ENCODE measurements around the gene PDE12. TPM values are rescaled to one million over a fixed set of nuclear protein-coding genes. Genes with fewer than 3 reads are reported as not detected.

PDE12 gene
- 10 to 100 TPM; 10.5 to 20.1 (median 16.9) TPM for total RNA-seq

GRCh38 chr3:57555738-57556458 is at the start of gene PDE12:
PDE12 (plus strand) TSS chr3:57556274; CDS start chr3:57556380, 106 bp downstream.
- H3K36me3 ChIP-seq = peaks cover 0 to 24% (median 0%) of the 10 kb centered on the region in 3 donors
- peak within 1 kb of the TSS; percentile 75 to 99 (median 88) for H3K4me3 ChIP-seq
- DNase-seq (ENCODE audit: low spot score in 2 of 2) = peak; percentile 64 to 77
- peak within 1 kb of the TSS; percentile 66 to 94 (median 83) for H3K27ac ChIP-seq
- WGBS, 2 donors = 1 to 2% methylated on average over 34 to 38 of the region's 54 CpGs
- H3K4me1 ChIP-seq = peaks cover 0 to 41% (median 17%) of the 10 kb centered on the region in 4 donors
- TF ChIP-seq, protein P1, sequence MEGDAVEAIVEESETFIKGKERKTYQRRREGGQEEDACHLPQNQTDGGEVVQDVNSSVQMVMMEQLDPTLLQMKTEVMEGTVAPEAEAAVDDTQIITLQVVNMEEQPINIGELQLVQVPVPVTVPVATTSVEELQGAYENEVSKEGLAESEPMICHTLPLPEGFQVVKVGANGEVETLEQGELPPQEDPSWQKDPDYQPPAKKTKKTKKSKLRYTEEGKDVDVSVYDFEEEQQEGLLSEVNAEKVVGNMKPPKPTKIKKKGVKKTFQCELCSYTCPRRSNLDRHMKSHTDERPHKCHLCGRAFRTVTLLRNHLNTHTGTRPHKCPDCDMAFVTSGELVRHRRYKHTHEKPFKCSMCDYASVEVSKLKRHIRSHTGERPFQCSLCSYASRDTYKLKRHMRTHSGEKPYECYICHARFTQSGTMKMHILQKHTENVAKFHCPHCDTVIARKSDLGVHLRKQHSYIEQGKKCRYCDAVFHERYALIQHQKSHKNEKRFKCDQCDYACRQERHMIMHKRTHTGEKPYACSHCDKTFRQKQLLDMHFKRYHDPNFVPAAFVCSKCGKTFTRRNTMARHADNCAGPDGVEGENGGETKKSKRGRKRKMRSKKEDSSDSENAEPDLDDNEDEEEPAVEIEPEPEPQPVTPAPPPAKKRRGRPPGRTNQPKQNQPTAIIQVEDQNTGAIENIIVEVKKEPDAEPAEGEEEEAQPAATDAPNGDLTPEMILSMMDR (IDR thresholded peaks at IDR 0.05) = peak in 1 of 5 experiments; percentile 45
- TF ChIP-seq POLR2A (IDR thresholded peaks at IDR 0.05) (peak in 1 of 2 donors; percentile 47), EP300 (IDR thresholded peaks at IDR 0.05) (peak in 1 of 2 donors; percentile 96)
- no peaks in the 10 kb centered on the region for H3K9me3 ChIP-seq
- no peaks in the 10 kb centered on the region for H3K27me3 ChIP-seq

GRCh38 chr3:57512166-57512565 is 43.9 kb upstream of the PDE12 start:
- WGBS, 2 donors = 40 to 57% methylated on average over 2 of the region's 2 CpGs
- no peak for DNase-seq (ENCODE audit: low spot score in 2 of 2)

GRCh38 chr3:57518276-57518915 is 37.7 kb upstream of the PDE12 start:
- TF ChIP-seq EP300 (IDR thresholded peaks at IDR 0.05) (no peak), POLR2A (IDR thresholded peaks at IDR 0.05) (no peak)
- TF ChIP-seq, protein P1 (IDR thresholded peaks at IDR 0.05) = no peak
- Histone ChIP-seq H3K4me1 (no peaks in the 10 kb centered on the region), H3K9me3 (no peaks in the 10 kb centered on the region), H3K4me3 (no peak overlapping the region), H3K27ac (no peak overlapping the region), H3K27me3 (no peaks in the 10 kb centered on the region), H3K36me3 (no peaks in the 10 kb centered on the region)
- WGBS, 2 donors = 53 to 66% methylated on average over 3 of the region's 3 CpGs
- no peak for DNase-seq (ENCODE audit: low spot score in 2 of 2)

More at GRCh38 chr3:57512166-57512565, 43.9 kb upstream of the PDE12 start:
- no peak overlapping the region for H3K4me3 ChIP-seq
- H3K9me3 ChIP-seq = no peaks in the 10 kb centered on the region
- H3K36me3 ChIP-seq = no peaks in the 10 kb centered on the region
- H3K27me3 ChIP-seq = no peaks in the 10 kb centered on the region
- H3K4me1 ChIP-seq = no peaks in the 10 kb centered on the region
- no peak overlapping the region for H3K27ac ChIP-seq
- TF ChIP-seq POLR2A (IDR thresholded peaks at IDR 0.05) = no peak
- TF ChIP-seq, protein P1 (IDR thresholded peaks at IDR 0.05) = no peak
- TF ChIP-seq EP300 (IDR thresholded peaks at IDR 0.05) = no peak

- Histone ChIP-seq H3K27ac (no peak overlapping the region), H3K9me3 (no peaks in the 10 kb centered on the region), H3K4me3 (no peak overlapping the region), H3K4me1 (no peaks in the 10 kb centered on the region), H3K27me3 (no peaks in the 10 kb centered on the region), H3K36me3 (no peaks in the 10 kb centered on the region)
- TF ChIP-seq, protein P1 (IDR thresholded peaks at IDR 0.05) = no peak
- TF ChIP-seq POLR2A (IDR thresholded peaks at IDR 0.05) (no peak), EP300 (IDR thresholded peaks at IDR 0.05) (no peak)
- no peak for DNase-seq (ENCODE audit: low spot score in 2 of 2)
Measured at GRCh38 chr3:57530071-57530608, 25.9 kb upstream of the PDE12 start.

GRCh38 chr3:57538465-57538864 is 17.6 kb upstream of the PDE12 start:
- Histone ChIP-seq H3K27ac (no peak overlapping the region), H3K4me1 (no peaks in the 10 kb centered on the region), H3K4me3 (no peak overlapping the region), H3K9me3 (no peaks in the 10 kb centered on the region), H3K36me3 (no peaks in the 10 kb centered on the region), H3K27me3 (no peaks in the 10 kb centered on the region)
- DNase-seq (ENCODE audit: low spot score in 2 of 2) = no peak
- TF ChIP-seq EP300 (IDR thresholded peaks at IDR 0.05) = no peak
- TF ChIP-seq POLR2A (IDR thresholded peaks at IDR 0.05) = no peak
- TF ChIP-seq, protein P1 (IDR thresholded peaks at IDR 0.05) = no peak
- WGBS, 2 donors = 90 to 94% methylated on average over 3 of the region's 3 CpGs
